Small intestine (tissue), 7 donors: ENCODE measurements around the gene IFNLR1. TPM values are rescaled to one million over a fixed set of nuclear protein-coding genes. Genes with fewer than 3 reads are reported as not detected.

Experiments used
- DNase-seq, 2 donors: peaks; one replicate each; pipeline versions ENCODE4 v3.0.0 to v3.0.0-alpha.2; 2013
- FAIRE-seq: peaks from 2 replicates; lab custom pipeline; 2012; peaks lifted over from hg19 to GRCh38; lab: Jason Lieb, UNC
- H3K27ac ChIP-seq, 3 donors: one replicate each; pipeline ENCODE4 v1.5.1; 2013; ENCODE audit warnings: low read length in 2 of 3, mild to moderate bottlenecking in 2 of 3, control low read depth in 1 of 3, inconsistent platforms in 1 of 3, low read depth in 1 of 3, moderate library complexity in 1 of 3
- H3K27me3 ChIP-seq, 3 donors: one replicate each; pipeline ENCODE4 v1.6.1; 2013; ENCODE audit warnings: low read length in 3 of 3, inconsistent platforms in 1 of 3; ENCODE audit not compliant: control insufficient read depth in 3 of 3, insufficient read depth in 3 of 3
- H3K36me3 ChIP-seq, 3 donors: one replicate each; pipeline ENCODE4 v1.6.1; 2013; ENCODE audit warnings: low read length in 3 of 3, inconsistent platforms in 1 of 3, low read depth in 1 of 3, mild to moderate bottlenecking in 1 of 3, moderate library complexity in 1 of 3; ENCODE audit not compliant: control insufficient read depth in 3 of 3, insufficient read depth in 2 of 3
- H3K4me1 ChIP-seq, 3 donors: one replicate each; pipeline ENCODE4 v1.6.1; 2013; ENCODE audit warnings: low read length in 2 of 3, inconsistent platforms in 1 of 3, low read depth in 1 of 3, mild to moderate bottlenecking in 1 of 3, moderate library complexity in 1 of 3; ENCODE audit not compliant: control insufficient read depth in 3 of 3, insufficient read depth in 2 of 3
- H3K4me3 ChIP-seq, 3 donors: one replicate each; pipeline ENCODE4 v1.5.1; 2013; ENCODE audit warnings: low read length in 3 of 3, control low read depth in 1 of 3, inconsistent platforms in 1 of 3, low read depth in 1 of 3, mild to moderate bottlenecking in 1 of 3, moderate library complexity in 1 of 3
- H3K9me3 ChIP-seq, 2 donors: one replicate each; pipeline ENCODE4 v1.6.1; 2013; ENCODE audit warnings: low read depth in 1 of 2, low read length in 1 of 2; ENCODE audit not compliant: control insufficient read depth in 2 of 2, insufficient read depth in 1 of 2
- WGBS, 3 donors: extraction: QIAGEN DNeasy Blood & Tissue Kit; methylation state at CpG; one replicate each; pipeline ENCODE4 v1.1.7; 2013; 5-methylcytosine and 5-hydroxymethylcytosine counted together
- polyA plus RNA-seq, 4 donors: library from polyadenylated mRNA; stranded (reverse) in 3 of 4; unstranded in 1 of 4; fragments of 200-250 nt in 3 of 4; fragments of 120-200 nt in 1 of 4; gene quantifications; one replicate each; pipeline versions ENCODE4 v1.2.1 to v1.2.3, GENCODE V29; 2013
- donor health status: healthy with polysubstance abuse.
- donor health status: control.
- donor health status: control.
- donor health status: Bipolar disorder and iron deficiency.
- donor health status: healthy.

The IFNLR1 gene
- polyA plus RNA-seq, 4 donors, result 4.8 to 9.8 (median 6.9) TPM

GRCh38 chr1:24138476-24139221, 48.4 kb downstream of the IFNLR1 start:
- H3K9me3 ChIP-seq, result no peaks in the 10 kb centered on the region
- WGBS, 3 donors, result 68 to 74% (median 73%) methylated on average over 13 of the region's 13 CpGs
- H3K4me3 ChIP-seq, result no peak overlapping the region
- H3K36me3 ChIP-seq, result peaks cover 0 to 60% (median 7%) of the 10 kb centered on the region in 3 donors
- peaks cover 0 to 16% (median 0%) of the 10 kb centered on the region in 3 donors for H3K4me1 ChIP-seq
- H3K27ac ChIP-seq, result no peak overlapping the region
- no peaks in the 10 kb centered on the region for H3K27me3 ChIP-seq
- DNase-seq (no peak), FAIRE-seq (no peak)

GRCh38 chr1:24136956-24137539, 50.0 kb downstream of the IFNLR1 start:
- no peak for FAIRE-seq
- no peak overlapping the region for H3K4me3 ChIP-seq
- 77 to 93% (median 86%) methylated on average over 15 of the region's 15 CpGs for WGBS, 3 donors
- no peak overlapping the region for H3K27ac ChIP-seq
- H3K27me3 ChIP-seq, result no peaks in the 10 kb centered on the region
- H3K36me3 ChIP-seq, result peaks cover 0 to 67% (median 10%) of the 10 kb centered on the region in 3 donors
- H3K4me1 ChIP-seq, result peaks cover 0 to 13% (median 0%) of the 10 kb centered on the region in 3 donors
- H3K9me3 ChIP-seq, result no peaks in the 10 kb centered on the region
- DNase-seq, result no peak

- Histone ChIP-seq H3K36me3 (peaks cover 2 to 62% (median 16%) of the 10 kb centered on the region in 3 donors), H3K27ac (no peak overlapping the region), H3K4me1 (no peaks in the 10 kb centered on the region), H3K4me3 (no peak overlapping the region), H3K9me3 (peaks cover 0 to 7% of the 10 kb centered on the region in 2 donors), H3K27me3 (no peaks in the 10 kb centered on the region)
- no peak for DNase-seq
- no peak for FAIRE-seq
- WGBS, 3 donors, result 82 to 90% (median 84%) methylated on average over 3 of the region's 3 CpGs
These were observed 52.7 kb downstream of the IFNLR1 start for GRCh38 chr1:24134376-24134775.

GRCh38 chr1:24133819-24134218, 53.3 kb downstream of the IFNLR1 start:
- Histone ChIP-seq H3K27ac (no peak overlapping the region), H3K27me3 (no peaks in the 10 kb centered on the region), H3K4me1 (no peaks in the 10 kb centered on the region), H3K9me3 (peaks cover 0 to 7% of the 10 kb centered on the region in 2 donors), H3K4me3 (no peak overlapping the region), H3K36me3 (peaks cover 2 to 67% (median 16%) of the 10 kb centered on the region in 3 donors)
- DNase-seq (no peak), FAIRE-seq (no peak)
- WGBS, 3 donors, result 80 to 93% (median 91%) methylated on average over 1 of the region's 1 CpG

- FAIRE-seq, result no peak
- 81 to 85% (median 81%) methylated on average over 3 of the region's 3 CpGs for WGBS, 3 donors
- H3K27ac ChIP-seq, result no peak overlapping the region
These were observed 56.7 kb downstream of the IFNLR1 start for GRCh38 chr1:24130385-24130784.

GRCh38 chr1:24127801-24128363, 59.2 kb downstream of the IFNLR1 start:
- Histone ChIP-seq H3K27ac (no peak overlapping the region), H3K4me1 (no peaks in the 10 kb centered on the region), H3K36me3 (peaks cover 5 to 77% (median 26%) of the 10 kb centered on the region in 3 donors), H3K4me3 (no peak overlapping the region), H3K27me3 (no peaks in the 10 kb centered on the region), H3K9me3 (peaks cover 0 to 7% of the 10 kb centered on the region in 2 donors)
- WGBS, 3 donors, result 60 to 83% (median 74%) methylated on average over 7 of the region's 7 CpGs
- DNase-seq (no peak), FAIRE-seq (no peak)

More at GRCh38 chr1:24130385-24130784, 56.7 kb downstream of the IFNLR1 start:
- Histone ChIP-seq H3K27me3 (no peaks in the 10 kb centered on the region), H3K4me1 (no peaks in the 10 kb centered on the region), H3K4me3 (no peak overlapping the region), H3K36me3 (peaks cover 5 to 64% (median 28%) of the 10 kb centered on the region in 3 donors), H3K9me3 (peaks cover 0 to 7% of the 10 kb centered on the region in 2 donors)
- DNase-seq, result no peak

GRCh38 chr1:24127134-24127800, 59.8 kb downstream of the IFNLR1 start:
- Histone ChIP-seq H3K27ac (no peak overlapping the region), H3K4me1 (no peaks in the 10 kb centered on the region), H3K27me3 (no peaks in the 10 kb centered on the region), H3K4me3 (no peak overlapping the region), H3K36me3 (peaks cover 5 to 77% (median 26%) of the 10 kb centered on the region in 3 donors), H3K9me3 (peaks cover 0 to 7% of the 10 kb centered on the region in 2 donors)
- no peak for DNase-seq
- no peak for FAIRE-seq
- 61 to 84% (median 83%) methylated on average over 3 of the region's 3 CpGs for WGBS, 3 donors

GRCh38 chr1:24126672-24127023, 60.4 kb downstream of the IFNLR1 start:
- Histone ChIP-seq H3K36me3 (peaks cover 4 to 76% (median 24%) of the 10 kb centered on the region in 3 donors), H3K4me1 (peaks cover 0 to 5% (median 0%) of the 10 kb centered on the region in 3 donors), H3K27ac (no peak overlapping the region), H3K27me3 (no peaks in the 10 kb centered on the region), H3K9me3 (peaks cover 0 to 7% of the 10 kb centered on the region in 2 donors), H3K4me3 (no peak overlapping the region)
- DNase-seq (no peak), FAIRE-seq (no peak)
- WGBS, 3 donors, result 77 to 84% (median 82%) methylated on average over 5 of the region's 5 CpGs
